K562 (cell line): ENCODE results near the gene PATL2. TPM values are rescaled to one million over a fixed set of nuclear protein-coding genes. Genes with fewer than 3 reads are reported as not detected.
A peak's percentile ranks its signal among the peaks of the same experiment; 100 is the strongest.

Experiments used
- AFF4 ChIP-seq: sonication (generic); formaldehyde crosslinking; IDR thresholded peaks from 2 replicates; pipeline ENCODE4 v1.8.0; 2023; ENCODE audit warnings: mild to moderate bottlenecking, missing genetic modification reagents
- ARID3A ChIP-seq: IDR thresholded peaks from 2 replicates; pipeline ENCODE4 v1.6.1; 2012; ENCODE audit warnings: low read depth, low read length, improper control_type of control experiment, borderline replicate concordance
- ELF1 ChIP-seq: fragments of 200-800 bp; sonication (Bioruptor generic); IDR thresholded peaks from 2 replicates; pipeline ENCODE4 v1.6.1; 2016; ENCODE audit warnings: missing genetic modification characterization, missing compliant biosample characterization
- ERF ChIP-seq: fragments of 450-650 bp; formaldehyde crosslinking; IDR thresholded peaks from 2 replicates; pipeline ENCODE4 v1.4.0; 2020; ENCODE audit warnings: mild to moderate bottlenecking, mixed read lengths
- FOXM1 ChIP-seq, 2 experiments: fragments of 450-650 bp in 1 of 2; sonication (generic) in 1 of 2; formaldehyde crosslinking in 1 of 2; IDR thresholded peaks; 2 replicates each; pipeline versions ENCODE4 v1.6.1 to v1.9.0; 2017 to 2022; ENCODE audit warnings: low read depth in 2 of 2, mild to moderate bottlenecking in 2 of 2, missing genetic modification reagents in 1 of 2, moderate library complexity in 1 of 2
- GTF2F1 ChIP-seq: IDR thresholded peaks from 2 replicates; pipeline ENCODE4 v1.6.1; 2011; ENCODE audit warnings: low read depth, low read length, improper control_type of control experiment
- HNRNPL ChIP-seq: fragments of 200-400 bp; formaldehyde crosslinking; IDR thresholded peaks from 2 replicates; pipeline ENCODE4 v1.6.1; 2017; ENCODE audit warnings: low read depth, mild to moderate bottlenecking, low read length
- JUND ChIP-seq, 2 experiments: IDR thresholded peaks; 2 replicates in 1 of 2; 3 replicates in 1 of 2; pipeline ENCODE4 v1.6.1; 2011; ENCODE audit warnings: borderline replicate concordance in 2 of 2, low read depth in 2 of 2, low read length in 2 of 2, improper control_type of control experiment in 1 of 2, missing biosample characterization in 1 of 2, missing genetic modification characterization in 1 of 2, missing genetic modification reagents in 1 of 2
- MAFG ChIP-seq: fragments of 450-650 bp; conservative IDR thresholded peaks from 2 replicates; pipeline ENCODE4 v1.6.1; 2016; ENCODE audit warnings: missing genetic modification characterization, missing compliant biosample characterization
- PREB ChIP-seq: sonication (generic); formaldehyde crosslinking; IDR thresholded peaks from 2 replicates; pipeline ENCODE4 v1.8.1; 2023; ENCODE audit warnings: mild to moderate bottlenecking, missing genetic modification reagents
- RAD21 ChIP-seq, 2 experiments: fragments of 250-450 bp in 1 of 2; fragments of 450-650 bp in 1 of 2; sonication (Bioruptor Pico) in 1 of 2; formaldehyde crosslinking in 1 of 2; IDR thresholded peaks in 1 of 2; conservative IDR thresholded peaks in 1 of 2; 2 replicates each; pipeline versions ENCODE4 v1.4.0 to v1.8.0; 2020 to 2022; ENCODE audit warnings: mild to moderate bottlenecking in 2 of 2, moderate library complexity in 1 of 2
- RNF219 ChIP-seq: fragments of 250-450 bp; sonication (Bioruptor Pico); IDR thresholded peaks from 2 replicates; pipeline ENCODE4 v1.5.0; 2022; ENCODE audit warnings: mild to moderate bottlenecking
- ZBTB17 ChIP-seq: fragments of 450-650 bp; formaldehyde crosslinking; IDR thresholded peaks from 2 replicates; pipeline ENCODE4 v1.4.0; 2020; ENCODE audit warnings: mild to moderate bottlenecking
- ZNF77 ChIP-seq: fragments of 250-450 bp; sonication (Bioruptor Pico); IDR thresholded peaks from 2 replicates; pipeline ENCODE4 v1.5.0; 2020
- polyA plus RNA-seq, 8 experiments: library from polyadenylated mRNA; depleted of rRNA in 4 of 8; stranded (reverse) in 5 of 8; unstranded in 3 of 8; fragments of >200 nt; fragmentation: Nextera tagmentation in 2 of 8; fragmentation: Illumina TruSeq in 1 of 8; extraction: Ambion mirVana in 2 of 8; extraction: Trizol in 1 of 8; gene quantifications; 2 replicates each; pipeline versions ENCODE4 v1.2.1 to v1.2.3, GENCODE V29; 2011 to 2014; ENCODE audit warnings: inconsistent platforms in 1 of 8, missing spikeins in 1 of 8
- total RNA-seq, 7 experiments: library from RNA; depleted of rRNA in 6 of 7; stranded (reverse); fragments of >200 nt in 6 of 7; fragmentation: Illumina TruSeq in 2 of 7; extraction: Trizol in 2 of 7; gene quantifications; 2 replicates each; pipeline versions ENCODE4 v1.2.1 to v1.2.3, GENCODE V29; 2011 to 2021; ENCODE audit warnings: low replicate concordance in 1 of 7

Gene PATL2
- total and polyA plus RNA-seq, 9 of the 15 experiments (the other 6 are each of a cell fraction or from before 2014, with no cell fraction given) = 0.42 to 1.1 (median 0.86) TPM

- no peak for TF ChIP-seq PREB (CRISPR knock-in tag)
- peak; percentile 28; the same call in 1 of the 2 replicates for TF ChIP-seq FOXM1 (IDR thresholded peaks at IDR 0.05; ENCODE audit: low read depth)
- 0 out of 2 replicates have a peak, but pooled peaks have one; percentile 29 for TF ChIP-seq FOXM1 (CRISPR knock-in tag; IDR thresholded peaks at IDR 0.05; ENCODE audit: low read depth)
- peak; percentile 92 for TF ChIP-seq HNRNPL
- TF ChIP-seq ZNF77 (CRISPR knock-in tag) = no peak
- TF ChIP-seq ERF (CRISPR knock-in tag) = 0 out of 2 replicates have a peak, but pooled peaks have one; percentile 66
- no peak for TF ChIP-seq ZBTB17
- peak; percentile 97 to 98 for TF ChIP-seq RAD21 (CRISPR knock-in tag; conservative IDR thresholded peaks at IDR 0.05 in 1 of 2, IDR thresholded peaks at IDR 0.05 in 1 of 2)
- TF ChIP-seq ARID3A = no peak
- TF ChIP-seq RNF219 (CRISPR knock-in tag) = peak; percentile 49; the same call in 1 of the 2 replicates
- TF ChIP-seq JUND (IDR thresholded peaks at IDR 0.05; ENCODE audit: borderline replicate concordance, low read depth, low read length) = peak; percentile 65
- TF ChIP-seq JUND (tag; IDR thresholded peaks at IDR 0.05; ENCODE audit: borderline replicate concordance, low read depth, low read length) = peak; percentile 69; the same call in 1 of the 3 replicates
- no peak for TF ChIP-seq MAFG (tag)
- peak; percentile 67; the same call in 1 of the 2 replicates for TF ChIP-seq GTF2F1
- peak; percentile 79 for TF ChIP-seq ELF1
- peak; percentile 81 for TF ChIP-seq AFF4 (CRISPR knock-in tag)
Measured at GRCh38 chr15:44663410-44664308, 47.5 kb downstream of the PATL2 start, which contains the start of gene SPG11 (continued).
